Measurements from ENCODE around the gene MED13L. TPM values are rescaled to one million over a fixed set of nuclear protein-coding genes. Genes with fewer than 3 reads are reported as not detected.

The MED13L gene
- total and polyA plus RNA-seq, 4 donors, result 7.9 to 94.0 (median 37.7) TPM

DNA sequence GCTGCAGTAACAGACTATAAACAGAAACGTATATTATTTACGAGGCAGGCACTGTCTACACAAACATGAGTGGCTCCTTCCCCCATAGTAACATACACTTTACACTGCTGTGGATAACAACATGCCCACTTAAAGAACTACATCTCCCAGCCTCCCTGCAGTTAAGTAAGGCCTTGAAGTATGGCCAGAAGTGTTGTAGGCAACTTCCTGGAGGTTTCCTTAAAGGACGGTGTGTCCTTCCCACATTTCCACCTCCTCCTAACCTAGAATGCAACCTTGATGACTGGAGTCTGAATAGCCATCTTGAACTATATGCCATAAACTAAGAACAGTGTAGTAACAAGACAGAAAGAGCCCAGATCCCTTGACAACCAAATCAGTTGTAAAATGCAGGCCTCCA is 20.3 kb downstream of the MED13L start:
- TF ChIP-seq RXRA (IDR thresholded peaks at IDR 0.05) (no peak), TAF1 (conservative IDR thresholded peaks at IDR 0.05) (no peak), SP1 (IDR thresholded peaks at IDR 0.05) (no peak), GABPA (IDR thresholded peaks at IDR 0.05 in 1 of 2, conservative IDR thresholded peaks at IDR 0.05 in 1 of 2) (no peak), NR2F2 (IDR thresholded peaks at IDR 0.05) (no peak), EGR1 (IDR thresholded peaks at IDR 0.05; ENCODE audit: low read depth in 2 of 2) (no peak), FOXA1 (IDR thresholded peaks at IDR 0.05) (no peak), JUND (IDR thresholded peaks at IDR 0.05) (no peak), ZBTB33 (IDR thresholded peaks at IDR 0.05) (no peak), HNF4A (conservative IDR thresholded peaks at IDR 0.05) (no peak), RAD21 (IDR thresholded peaks at IDR 0.05) (no peak), HNF4G (IDR thresholded peaks at IDR 0.05) (no peak)
- TF ChIP-seq, protein P1, sequence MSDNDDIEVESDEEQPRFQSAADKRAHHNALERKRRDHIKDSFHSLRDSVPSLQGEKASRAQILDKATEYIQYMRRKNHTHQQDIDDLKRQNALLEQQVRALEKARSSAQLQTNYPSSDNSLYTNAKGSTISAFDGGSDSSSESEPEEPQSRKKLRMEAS (IDR thresholded peaks at IDR 0.05), result no peak
- TF ChIP-seq, protein P2, sequence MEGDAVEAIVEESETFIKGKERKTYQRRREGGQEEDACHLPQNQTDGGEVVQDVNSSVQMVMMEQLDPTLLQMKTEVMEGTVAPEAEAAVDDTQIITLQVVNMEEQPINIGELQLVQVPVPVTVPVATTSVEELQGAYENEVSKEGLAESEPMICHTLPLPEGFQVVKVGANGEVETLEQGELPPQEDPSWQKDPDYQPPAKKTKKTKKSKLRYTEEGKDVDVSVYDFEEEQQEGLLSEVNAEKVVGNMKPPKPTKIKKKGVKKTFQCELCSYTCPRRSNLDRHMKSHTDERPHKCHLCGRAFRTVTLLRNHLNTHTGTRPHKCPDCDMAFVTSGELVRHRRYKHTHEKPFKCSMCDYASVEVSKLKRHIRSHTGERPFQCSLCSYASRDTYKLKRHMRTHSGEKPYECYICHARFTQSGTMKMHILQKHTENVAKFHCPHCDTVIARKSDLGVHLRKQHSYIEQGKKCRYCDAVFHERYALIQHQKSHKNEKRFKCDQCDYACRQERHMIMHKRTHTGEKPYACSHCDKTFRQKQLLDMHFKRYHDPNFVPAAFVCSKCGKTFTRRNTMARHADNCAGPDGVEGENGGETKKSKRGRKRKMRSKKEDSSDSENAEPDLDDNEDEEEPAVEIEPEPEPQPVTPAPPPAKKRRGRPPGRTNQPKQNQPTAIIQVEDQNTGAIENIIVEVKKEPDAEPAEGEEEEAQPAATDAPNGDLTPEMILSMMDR (IDR thresholded peaks at IDR 0.05; ENCODE audit: low read depth, low read length, missing input control), result no peak
- TF ChIP-seq, protein P3, sequence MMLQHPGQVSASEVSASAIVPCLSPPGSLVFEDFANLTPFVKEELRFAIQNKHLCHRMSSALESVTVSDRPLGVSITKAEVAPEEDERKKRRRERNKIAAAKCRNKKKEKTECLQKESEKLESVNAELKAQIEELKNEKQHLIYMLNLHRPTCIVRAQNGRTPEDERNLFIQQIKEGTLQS (IDR thresholded peaks at IDR 0.05), result no peak
- DNase-seq (ENCODE audit: low spot score), result no peak
- H3K27ac ChIP-seq (ENCODE audit: low read depth in 1 of 2, low read length in 2 of 2), result no peak overlapping the region
- peaks cover 2 to 18% (median 4%) of the 10 kb centered on the region in 4 donors for H3K4me1 ChIP-seq (ENCODE audit: control insufficient read depth in 4 of 4, insufficient read depth in 4 of 4, low read length in 3 of 4)
- no peaks in the 10 kb centered on the region for H3K36me3 ChIP-seq (ENCODE audit: control insufficient read depth in 4 of 4, insufficient read depth in 3 of 4, low read depth in 1 of 4, low read length in 3 of 4)
- WGBS, result 64% methylated on average over 3 of the region's 3 CpGs
- no peaks in the 10 kb centered on the region for H3K27me3 ChIP-seq (ENCODE audit: control insufficient read depth in 4 of 4, insufficient read depth in 4 of 4, low read length in 3 of 4)
- no peak overlapping the region for H3K4me3 ChIP-seq (ENCODE audit: low read depth in 1 of 3, low read length in 3 of 3)
- no peak overlapping the region for H3K9ac ChIP-seq (ENCODE audit: low read depth in 1 of 2, low read length in 2 of 2)
- H3K9me3 ChIP-seq (ENCODE audit: control insufficient read depth in 4 of 4, low read length in 3 of 4), result no peaks in the 10 kb centered on the region

DNA sequence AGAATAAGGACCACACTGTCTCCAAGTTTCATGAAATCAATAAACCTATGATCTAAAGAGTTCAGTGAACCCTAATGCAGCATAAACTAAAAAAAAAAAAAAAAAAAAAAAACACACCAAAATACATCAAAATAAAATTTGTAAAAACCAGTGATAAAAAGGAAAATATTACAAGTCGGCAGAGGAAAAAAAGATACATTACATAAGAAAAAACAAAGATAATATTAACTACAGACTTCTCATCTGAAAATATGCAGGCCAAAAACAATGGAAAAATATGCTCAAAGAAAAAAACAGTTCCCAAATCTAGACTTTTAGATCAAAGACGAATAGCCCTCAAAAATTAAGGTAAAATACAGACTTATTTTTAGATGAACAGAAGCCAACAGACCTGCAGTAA is 27.6 kb downstream of the MED13L start:
- H3K36me3 ChIP-seq (ENCODE audit: control insufficient read depth in 4 of 4, insufficient read depth in 3 of 4, low read depth in 1 of 4, low read length in 3 of 4), result no peaks in the 10 kb centered on the region
- H3K9me3 ChIP-seq (ENCODE audit: control insufficient read depth in 4 of 4, low read length in 3 of 4), result no peaks in the 10 kb centered on the region
- H3K27ac ChIP-seq (ENCODE audit: low read depth in 1 of 2, low read length in 2 of 2), result no peak overlapping the region
- H3K9ac ChIP-seq (ENCODE audit: low read depth in 1 of 2, low read length in 2 of 2), result no peak overlapping the region
- H3K4me3 ChIP-seq (ENCODE audit: low read depth in 1 of 3, low read length in 3 of 3), result no peak overlapping the region
- no peaks in the 10 kb centered on the region for H3K27me3 ChIP-seq (ENCODE audit: control insufficient read depth in 4 of 4, insufficient read depth in 4 of 4, low read length in 3 of 4)
- H3K4me1 ChIP-seq (ENCODE audit: control insufficient read depth in 4 of 4, insufficient read depth in 4 of 4, low read length in 3 of 4), result peaks cover 1 to 10% (median 5%) of the 10 kb centered on the region in 4 donors
- WGBS, result 97% methylated on average over 2 of the region's 2 CpGs
- DNase-seq (ENCODE audit: low spot score), result no peak
- no peak for TF ChIP-seq TAF1 (conservative IDR thresholded peaks at IDR 0.05)
- no peak for TF ChIP-seq FOXA1 (IDR thresholded peaks at IDR 0.05)
- no peak for TF ChIP-seq GABPA (IDR thresholded peaks at IDR 0.05 in 1 of 2, conservative IDR thresholded peaks at IDR 0.05 in 1 of 2)
- TF ChIP-seq HNF4G (IDR thresholded peaks at IDR 0.05), result no peak
- TF ChIP-seq, protein P1 (IDR thresholded peaks at IDR 0.05), result no peak
- TF ChIP-seq, protein P3 (IDR thresholded peaks at IDR 0.05), result no peak
- TF ChIP-seq RAD21 (IDR thresholded peaks at IDR 0.05), result no peak
- TF ChIP-seq, protein P2 (IDR thresholded peaks at IDR 0.05; ENCODE audit: low read depth, low read length, missing input control), result no peak
- no peak for TF ChIP-seq YY1 (IDR thresholded peaks at IDR 0.05)
- no peak for TF ChIP-seq JUND (IDR thresholded peaks at IDR 0.05)
- no peak for TF ChIP-seq ZBTB33 (IDR thresholded peaks at IDR 0.05)
- no peak for TF ChIP-seq HNF4A (conservative IDR thresholded peaks at IDR 0.05)
- no peak for TF ChIP-seq FOXA2 (IDR thresholded peaks at IDR 0.05)
- TF ChIP-seq RXRA (IDR thresholded peaks at IDR 0.05), result no peak
- no peak for TF ChIP-seq SP1 (IDR thresholded peaks at IDR 0.05)
- no peak for TF ChIP-seq NR2F2 (IDR thresholded peaks at IDR 0.05)
- TF ChIP-seq EGR1 (IDR thresholded peaks at IDR 0.05; ENCODE audit: low read depth in 2 of 2), result no peak
